Adrenal gland (tissue), 5 donors: Measurements from ENCODE around the gene FFAR1.

Source experiments
- CTCF ChIP-seq, 6 experiments: fragments of 450-650 bp in 4 of 6; fragments of 200-600 bp in 2 of 6; sonication (generic) in 1 of 6; IDR thresholded peaks; 1 replicate in 5 of 6; 2 replicates in 1 of 6; pipeline versions ENCODE4 v1.5.1 to v1.8.0; 2016 to 2021; ENCODE audit warnings: antibody characterized with exemption in 6 of 6, mild to moderate bottlenecking in 2 of 6, moderate library complexity in 1 of 6
- POLR2A ChIP-seq, 2 donors: fragments of 450-650 bp; IDR thresholded peaks; one replicate each; pipeline ENCODE4 v1.6.1; 2017; ENCODE audit warnings: antibody characterized with exemption in 2 of 2, mild to moderate bottlenecking in 2 of 2, moderate library complexity in 1 of 2
- donor health status: DM: no; HTN: no; CAD: no.

GRCh38 chr19:35298561-35298972 is 49.1 kb upstream of the FFAR1 start:
- TF ChIP-seq CTCF (IDR thresholded peaks at IDR 0.05) (no peak), POLR2A (IDR thresholded peaks at IDR 0.05) (no peak)
